A549 (cell line): ENCODE data around the gene IRF3.
"Not testable (repeated sequence)": the region's sequence is repeated elsewhere in the genome, so short reads cannot be mapped to it uniquely, and the experiment has no call there.

ENCODE experiments used
- CBX8 ChIP-seq: fragments of 200-600 bp; sonication (generic); IDR thresholded peaks from 2 replicates; pipeline ENCODE4 v1.6.1; 2016
- FOSL2 ChIP-seq, 2 experiments: fragments of 450-650 bp in 1 of 2; fragments of >200 bp in 1 of 2; sonication (Bioruptor Twin) in 1 of 2; formaldehyde crosslinking; IDR thresholded peaks; 2 replicates each; pipeline versions ENCODE4 v1.5.0 to v1.6.1; 2016 to 2020; ENCODE audit warnings: mild to moderate bottlenecking in 1 of 2, moderate library complexity in 1 of 2
- HOXB5 ChIP-seq: fragments of 250-450 bp; sonication (Bioruptor Pico); IDR thresholded peaks from 2 replicates; pipeline ENCODE4 v1.5.0; 2020; ENCODE audit warnings: mild to moderate bottlenecking, moderate library complexity
- JUN ChIP-seq, 2 experiments: fragments of >200 bp; sonication (Bioruptor Twin); formaldehyde crosslinking; IDR thresholded peaks; 2 replicates in 1 of 2; 3 replicates in 1 of 2; pipeline ENCODE4 v1.6.1; 2016 to 2017
- MAFK ChIP-seq: fragments of 450-650 bp; IDR thresholded peaks from 2 replicates; pipeline ENCODE4 v1.6.1; 2014; ENCODE audit not compliant: partially characterized antibody
- POLR2A ChIP-seq: IDR thresholded peaks from 2 replicates; pipeline ENCODE4 v1.6.1; 2012; ENCODE audit warnings: mild to moderate bottlenecking, low read length
- RAD21 ChIP-seq, 2 experiments: fragments of >200 bp in 1 of 2; sonication (Bioruptor Twin) in 1 of 2; formaldehyde crosslinking in 1 of 2; IDR thresholded peaks in 1 of 2; conservative IDR thresholded peaks in 1 of 2; 2 replicates in 1 of 2; 3 replicates in 1 of 2; pipeline ENCODE4 v1.6.1; 2012 to 2018; ENCODE audit warnings: inconsistent platforms in 1 of 2
- REST ChIP-seq: fragments of 200-600 bp; sonication (generic); IDR thresholded peaks from 2 replicates; pipeline ENCODE4 v1.6.1; 2016; ENCODE audit warnings: antibody characterized with exemption, mild to moderate bottlenecking, moderate library complexity
- TFCP2L1 ChIP-seq: fragments of 250-450 bp; sonication (Bioruptor Pico); IDR thresholded peaks from 2 replicates; pipeline ENCODE4 v1.5.0; 2021; ENCODE audit warnings: mild to moderate bottlenecking
- TF ChIP-seq, protein P1 (sequence below): fragments of >200 bp; sonication (Bioruptor Twin); formaldehyde crosslinking; IDR thresholded peaks from 3 replicates; pipeline ENCODE4 v1.5.1; 2016

- not testable (repeated sequence) for TF ChIP-seq HOXB5; TFCP2L1 (CRISPR knock-in tag); REST; CBX8; MAFK; JUN (IDR thresholded peaks at IDR 0.05); POLR2A; FOSL2 (IDR thresholded peaks at IDR 0.05); FOSL2 (CRISPR knock-in tag; IDR thresholded peaks at IDR 0.05); RAD21 (conservative IDR thresholded peaks at IDR 0.05 in 1 of 2, IDR thresholded peaks at IDR 0.05 in 1 of 2)
- TF ChIP-seq, protein P1, sequence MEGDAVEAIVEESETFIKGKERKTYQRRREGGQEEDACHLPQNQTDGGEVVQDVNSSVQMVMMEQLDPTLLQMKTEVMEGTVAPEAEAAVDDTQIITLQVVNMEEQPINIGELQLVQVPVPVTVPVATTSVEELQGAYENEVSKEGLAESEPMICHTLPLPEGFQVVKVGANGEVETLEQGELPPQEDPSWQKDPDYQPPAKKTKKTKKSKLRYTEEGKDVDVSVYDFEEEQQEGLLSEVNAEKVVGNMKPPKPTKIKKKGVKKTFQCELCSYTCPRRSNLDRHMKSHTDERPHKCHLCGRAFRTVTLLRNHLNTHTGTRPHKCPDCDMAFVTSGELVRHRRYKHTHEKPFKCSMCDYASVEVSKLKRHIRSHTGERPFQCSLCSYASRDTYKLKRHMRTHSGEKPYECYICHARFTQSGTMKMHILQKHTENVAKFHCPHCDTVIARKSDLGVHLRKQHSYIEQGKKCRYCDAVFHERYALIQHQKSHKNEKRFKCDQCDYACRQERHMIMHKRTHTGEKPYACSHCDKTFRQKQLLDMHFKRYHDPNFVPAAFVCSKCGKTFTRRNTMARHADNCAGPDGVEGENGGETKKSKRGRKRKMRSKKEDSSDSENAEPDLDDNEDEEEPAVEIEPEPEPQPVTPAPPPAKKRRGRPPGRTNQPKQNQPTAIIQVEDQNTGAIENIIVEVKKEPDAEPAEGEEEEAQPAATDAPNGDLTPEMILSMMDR, result not testable (repeated sequence)
Observed at GRCh38 chr19:49633273-49633672, 32.4 kb downstream of the IRF3 start.
